H1 (cell line): ENCODE results near the gene PTPRD. TPM values are rescaled to one million over a fixed set of nuclear protein-coding genes. Genes with fewer than 3 reads are reported as not detected.

Source experiments
- CTCF ChIA-PET: fragments of 300-600 bp; sonication (Branson Sonifier 250); formaldehyde crosslinking; loops from one replicate; lab custom pipeline; 2021; ENCODE audit not compliant: partially characterized antibody; lab: Charles Lee
- POLR2A ChIA-PET: fragments of 300-600 bp; sonication (Branson Sonifier 250); formaldehyde crosslinking; loops from one replicate; lab custom pipeline; 2021; ENCODE audit warnings: inconsistent platforms; ENCODE audit not compliant: partially characterized antibody; lab: Charles Lee
- DNase-seq, 2 experiments: peaks; one replicate each; pipeline versions ENCODE4 v3.0.0 to v3.0.0-alpha.2; 2010 to 2022; ENCODE audit warnings: low spot score in 2 of 2, low read depth in 1 of 2, mixed read lengths in 1 of 2
- FAIRE-seq: peaks from 2 replicates; lab custom pipeline; 2011; peaks lifted over from hg19 to GRCh38; lab: Jason Lieb, UNC
- H2AFZ ChIP-seq: 2 replicates; pipeline ENCODE4 v1.8.1; 2012; ENCODE audit warnings: low read length, inconsistent platforms
- H2AK5ac ChIP-seq: 2 replicates; pipeline ENCODE4 v1.6.1; 2013; ENCODE audit warnings: low read depth, low read length
- H2BK120ac ChIP-seq: replicated peaks from 2 replicates; pipeline ENCODE3; 2013; ENCODE audit warnings: low read depth, low read length, inconsistent platforms
- H2BK12ac ChIP-seq: 2 replicates; pipeline ENCODE4 v1.6.1; 2013; ENCODE audit warnings: low read depth, low read length
- H2BK15ac ChIP-seq: 2 replicates; pipeline ENCODE4 v1.6.1; 2013; ENCODE audit warnings: low read length
- H2BK20ac ChIP-seq: 2 replicates; pipeline ENCODE4 v1.6.1; 2013; ENCODE audit warnings: low read length
- H2BK5ac ChIP-seq: 2 replicates; pipeline ENCODE4 v1.6.1; 2013; ENCODE audit warnings: low read depth, low read length
- H3K14ac ChIP-seq: 2 replicates; pipeline ENCODE4 v1.6.1; 2013; ENCODE audit warnings: inconsistent platforms; ENCODE audit not compliant: insufficient read length
- H3K18ac ChIP-seq: 2 replicates; pipeline ENCODE4 v1.6.1; 2013; ENCODE audit warnings: low read length; ENCODE audit errors: extremely low read depth
- H3K23ac ChIP-seq: 2 replicates; pipeline ENCODE4 v1.6.1; 2013; ENCODE audit warnings: inconsistent platforms; ENCODE audit not compliant: insufficient read length
- H3K23me2 ChIP-seq: 2 replicates; pipeline ENCODE4 v1.6.1; 2013; ENCODE audit warnings: low read depth, low read length
- H3K27ac ChIP-seq: 2 replicates; pipeline ENCODE4 v1.6.1; 2011; ENCODE audit warnings: low read depth, low read length, inconsistent platforms
- H3K27me3 ChIP-seq, 4 experiments: replicated peaks in 1 of 4; 1 replicate in 1 of 4; 2 replicates in 3 of 4; pipeline versions ENCODE4 v1.6.1 to v1.8.1; 2011 to 2013; ENCODE audit warnings: low read length in 3 of 4, mild to moderate bottlenecking in 3 of 4, inconsistent platforms in 2 of 4, mixed read lengths in 2 of 4, moderate library complexity in 1 of 4; ENCODE audit not compliant: control insufficient read depth in 3 of 4, insufficient read depth in 3 of 4; ENCODE audit errors: extremely low read depth in 1 of 4
- H3K36me3 ChIP-seq, 4 experiments: 2 replicates each; pipeline versions ENCODE4 v1.6.1 to v1.8.1; 2011 to 2013; ENCODE audit warnings: mild to moderate bottlenecking in 4 of 4, low read length in 3 of 4, moderate library complexity in 2 of 4, control low read depth in 1 of 4, inconsistent platforms in 1 of 4; ENCODE audit not compliant: insufficient read depth in 4 of 4, control insufficient read depth in 2 of 4
- H3K4ac ChIP-seq: replicated peaks from 2 replicates; pipeline ENCODE3; 2013; ENCODE audit warnings: low read length, low read depth, mixed read lengths, inconsistent platforms; ENCODE audit not compliant: insufficient read length
- H3K4me1 ChIP-seq, 4 experiments: replicated peaks in 1 of 4; 1 replicate in 1 of 4; 2 replicates in 3 of 4; pipeline versions ENCODE4 v1.6.1 to v1.8.1; 2011 to 2013; ENCODE audit warnings: low read length in 3 of 4, inconsistent platforms in 2 of 4, mixed read lengths in 1 of 4; ENCODE audit not compliant: insufficient read depth in 4 of 4, control insufficient read depth in 3 of 4
- H3K4me2 ChIP-seq, 2 experiments: 2 replicates each; pipeline versions ENCODE4 v1.6.1 to v1.8.1; 2011 to 2013; ENCODE audit warnings: low read depth in 2 of 2, low read length in 2 of 2, control low read depth in 1 of 2, inconsistent platforms in 1 of 2, mild to moderate bottlenecking in 1 of 2; ENCODE audit not compliant: insufficient read depth in 1 of 2
- H3K4me3 ChIP-seq, 4 experiments: fragments of 200-600, 300-600 bp in 1 of 4; sonication (generic), shearing (Covaris generic), sonication (Bioruptor Twin) in 1 of 4; 2 replicates each; pipeline versions ENCODE4 v1.5.1 to v1.8.1; 2011 to 2016; ENCODE audit warnings: low read length in 4 of 4, low read depth in 3 of 4, control low read depth in 2 of 4, inconsistent platforms in 2 of 4, mild to moderate bottlenecking in 2 of 4, mixed read lengths in 1 of 4, moderate library complexity in 1 of 4; ENCODE audit not compliant: insufficient read depth in 2 of 4; ENCODE audit errors: extremely low read depth in 1 of 4
- H3K56ac ChIP-seq: replicated peaks from 2 replicates; pipeline ENCODE3; 2013; ENCODE audit warnings: low read depth, mild to moderate bottlenecking, mixed read lengths, low read length, inconsistent platforms; ENCODE audit not compliant: insufficient read length
- H3K79me1 ChIP-seq: 2 replicates; pipeline ENCODE4 v1.6.1; 2013; ENCODE audit warnings: low read depth, low read length, control low read depth
- H3K79me2 ChIP-seq, 2 experiments: 2 replicates each; pipeline versions ENCODE4 v1.6.1 to v1.8.1; 2012 to 2013; ENCODE audit warnings: low read length in 2 of 2, mild to moderate bottlenecking in 2 of 2, inconsistent platforms in 1 of 2; ENCODE audit not compliant: insufficient read depth in 2 of 2, control insufficient read depth in 1 of 2
- H3K9ac ChIP-seq, 4 experiments: replicated peaks in 1 of 4; 1 replicate in 1 of 4; 2 replicates in 3 of 4; pipeline versions ENCODE4 v1.6.1 to v1.8.1; 2011 to 2013; ENCODE audit warnings: low read depth in 3 of 4, low read length in 3 of 4, control low read depth in 2 of 4, mild to moderate bottlenecking in 2 of 4, moderate library complexity in 2 of 4, inconsistent platforms in 1 of 4; ENCODE audit errors: extremely low read depth in 1 of 4
- H3K9me3 ChIP-seq, 2 experiments: 2 replicates each; pipeline versions ENCODE4 v1.6.1 to v1.8.1; 2012 to 2013; ENCODE audit warnings: mild to moderate bottlenecking in 2 of 2, moderate library complexity in 2 of 2, control low read depth in 1 of 2, inconsistent platforms in 1 of 2, low read depth in 1 of 2, low read length in 1 of 2, mixed read lengths in 1 of 2; ENCODE audit not compliant: insufficient read depth in 2 of 2
- H4K20me1 ChIP-seq, 2 experiments: replicated peaks in 1 of 2; 2 replicates each; pipeline versions ENCODE3 to v1.8.1; 2011 to 2013; ENCODE audit warnings: inconsistent platforms in 2 of 2, low read length in 2 of 2, mild to moderate bottlenecking in 1 of 2; ENCODE audit not compliant: insufficient read depth in 2 of 2, control insufficient read depth in 1 of 2
- H4K5ac ChIP-seq: 2 replicates; pipeline ENCODE4 v1.6.1; 2013; ENCODE audit warnings: low read length, low read depth, mixed read lengths, inconsistent platforms; ENCODE audit not compliant: insufficient read length
- H4K8ac ChIP-seq: 2 replicates; pipeline ENCODE4 v1.8.0; 2013; ENCODE audit warnings: mild to moderate bottlenecking, moderate library complexity, low read length, inconsistent platforms; ENCODE audit not compliant: insufficient read depth; ENCODE audit errors: extremely low read depth
- H4K91ac ChIP-seq: replicated peaks from 2 replicates; pipeline ENCODE3; 2013; ENCODE audit warnings: low read length, mixed read lengths, inconsistent platforms; ENCODE audit not compliant: insufficient read length
- CBX5 ChIP-seq: fragments of 300-800, 300-1000 bp; sonication (generic); IDR thresholded peaks from 2 replicates; pipeline ENCODE4 v1.7.1; 2016; ENCODE audit warnings: antibody characterized with exemption, low read length, low read depth
- GABPA ChIP-seq: IDR thresholded peaks from 2 replicates; pipeline ENCODE4 v1.6.1; 2011; ENCODE audit warnings: mild to moderate bottlenecking, low read length, moderate library complexity, borderline replicate concordance; ENCODE audit not compliant: insufficient read depth
- GTF2F1 ChIP-seq: IDR thresholded peaks from 2 replicates; pipeline ENCODE4 v1.6.1; 2012; ENCODE audit warnings: low read depth, low read length, improper control_type of control experiment, borderline replicate concordance
- KDM5A ChIP-seq: fragments of 200-600 bp; IDR thresholded peaks from 2 replicates; pipeline ENCODE4 v1.7.1; 2012; ENCODE audit warnings: mild to moderate bottlenecking, low read length, inconsistent platforms, mixed read lengths
- POU5F1 ChIP-seq: IDR thresholded peaks from 2 replicates; pipeline ENCODE4 v1.6.1; 2011; ENCODE audit warnings: low read depth, mild to moderate bottlenecking, low read length, moderate library complexity
- SAP30 ChIP-seq: fragments of 300-600 bp; sonication (generic); IDR thresholded peaks from 2 replicates; pipeline ENCODE4 v1.7.1; 2012; ENCODE audit warnings: low read length, moderate library complexity, mild to moderate bottlenecking, inconsistent platforms; ENCODE audit not compliant: insufficient read depth, insufficient replicate concordance
- SIRT6 ChIP-seq: IDR thresholded peaks from one replicate; pipeline ENCODE4 v1.7.1; 2012; ENCODE audit warnings: low read length, inconsistent platforms
- SRF ChIP-seq: IDR thresholded peaks from 2 replicates; pipeline ENCODE4 v1.6.1; 2011; ENCODE audit warnings: mild to moderate bottlenecking, low read depth, low read length, moderate library complexity
- TAF1 ChIP-seq: IDR thresholded peaks from 2 replicates; pipeline ENCODE4 v1.6.1; 2011; ENCODE audit warnings: mild to moderate bottlenecking, low read depth, low read length
- WGBS, 2 experiments: shearing (Covaris generic) in 1 of 2; methylation state at CpG; one replicate each; pipeline versions ENCODE4 v1.1.6 to v1.1.7; 2013 to 2015; ENCODE audit warnings: low lambda C conversion rate in 2 of 2, mixed read lengths in 2 of 2, inconsistent platforms in 1 of 2, low coverage in 1 of 2, missing lambda C conversion rate in 1 of 2; ENCODE audit not compliant: insufficient replicate concordance in 2 of 2, insufficient coverage in 1 of 2, insufficient read length in 1 of 2; ENCODE audit errors: extremely low coverage in 1 of 2, missing lambda C conversion rate in 1 of 2; 5-methylcytosine and 5-hydroxymethylcytosine counted together
- polyA plus RNA-seq, 7 experiments: library from polyadenylated mRNA; depleted of rRNA in 3 of 7; stranded (reverse) in 5 of 7; unstranded in 2 of 7; fragments of >200 nt in 5 of 7; fragments of 200-250 nt in 2 of 7; gene quantifications; 1 replicate in 5 of 7; 2 replicates in 1 of 7; 4 replicates in 1 of 7; pipeline versions ENCODE4 v1.2.1 to v1.2.3, GENCODE V29; 2011 to 2013; ENCODE audit warnings: missing spikeins in 2 of 7, mixed read lengths in 2 of 7
- total RNA-seq: library from RNA; stranded (reverse); fragmentation: NEBNext Ultra II Directional; extraction: Animal tissue kit (Norgen Biotek cat#: 25700); gene quantifications from 2 replicates; pipeline ENCODE4 v1.2.1, GENCODE V29; 2021
- TF ChIP-seq, protein P1 (sequence below): IDR thresholded peaks from 2 replicates; pipeline ENCODE4 v1.6.1; 2012; ENCODE audit warnings: inconsistent platforms
- TF ChIP-seq, protein P2 (sequence below): IDR thresholded peaks from 2 replicates; pipeline ENCODE4 v1.6.1; 2011; ENCODE audit warnings: low read depth, mild to moderate bottlenecking, low read length; ENCODE audit not compliant: insufficient read depth
- TF ChIP-seq, protein P3 (sequence below): IDR thresholded peaks from 2 replicates; pipeline ENCODE4 v1.6.1; 2012; ENCODE audit warnings: low read length, inconsistent platforms

The PTPRD gene
- total and polyA plus RNA-seq, 2 of the 8 experiments (the other 6 are each of a cell fraction or from before 2014, with no cell fraction given): 17.2 to 77.0 TPM

DNA sequence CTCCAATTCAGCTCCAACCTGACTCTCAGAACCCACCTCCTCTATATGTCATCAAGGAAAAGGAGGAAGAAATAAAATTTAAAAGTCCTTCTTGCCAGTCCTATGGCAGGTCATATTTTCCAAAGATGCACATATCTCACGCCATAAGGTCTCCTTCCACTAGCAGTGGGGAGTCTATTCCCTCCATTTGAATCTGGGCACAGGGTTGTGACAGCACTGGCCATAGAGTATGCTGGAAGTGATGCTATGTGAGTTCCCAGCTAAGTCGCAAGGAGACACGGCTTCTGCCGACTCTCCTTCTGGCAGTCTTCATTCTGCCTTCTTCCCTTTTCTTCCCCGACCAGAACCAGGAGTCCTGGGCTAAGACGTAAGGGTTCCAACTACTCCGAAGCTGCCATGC, 1929.3 kb downstream of the PTPRD start:
- ChIA-PET CTCF (interaction anchor here (0.6 to 1.4 kb wide), 5 partner anchors 9 to 186 kb away, joined by 3 to 5 read pairs (median 3); no protein-coding TSS in a partner anchor), POLR2A (interaction anchor here (0.6 kb wide), 1 partner anchor 186 kb away, joined by 3 read pairs; no protein-coding TSS in a partner anchor)
- Histone ChIP-seq H4K5ac (no peak overlapping the region), H4K20me1 (no peaks in the 10 kb centered on the region), H2AFZ (no peak overlapping the region), H3K23me2 (no peaks in the 10 kb centered on the region), H2AK5ac (no peak overlapping the region), H2BK20ac (no peak overlapping the region), H3K14ac (no peak overlapping the region), H3K23ac (no peak overlapping the region), H3K4me3 (no peak overlapping the region), H3K4me2 (no peak overlapping the region), H3K9me3 (no peaks in the 10 kb centered on the region), H4K8ac (no peak overlapping the region), H3K27ac (no peak overlapping the region), H3K27me3 (no peaks in the 10 kb centered on the region), H3K79me2 (no peaks in the 10 kb centered on the region), H3K4me1 (peaks cover 1 to 15% (median 6%) of the 10 kb centered on the region in 4 experiments; a peak in 6 of 7 replicates), H3K4ac (no peak overlapping the region), H3K18ac (no peak overlapping the region), H3K36me3 (no peaks in the 10 kb centered on the region), H3K9ac (no peak overlapping the region), H4K91ac (no peak overlapping the region), H2BK15ac (peak overlapping the region; percentile 82), H2BK12ac (peak overlapping the region; percentile 77; the same call in 1 of the 2 replicates), H2BK5ac (no peak overlapping the region), H3K79me1 (no peaks in the 10 kb centered on the region), H3K56ac (no peak overlapping the region), H2BK120ac (no peak overlapping the region)
- no peak for FAIRE-seq
- DNase-seq: no peak
- WGBS, 2 experiments: 96% methylated on average over 7 of the region's 7 CpGs; no CpG with 5 or more reads in 1 of the 2 experiments
- TF ChIP-seq SRF (no peak), GABPA (no peak), TAF1 (no peak), SAP30 (no peak), POU5F1 (no peak), GTF2F1 (no peak), CBX5 (no peak), KDM5A (no peak), SIRT6 (no peak)
- TF ChIP-seq, protein P1, sequence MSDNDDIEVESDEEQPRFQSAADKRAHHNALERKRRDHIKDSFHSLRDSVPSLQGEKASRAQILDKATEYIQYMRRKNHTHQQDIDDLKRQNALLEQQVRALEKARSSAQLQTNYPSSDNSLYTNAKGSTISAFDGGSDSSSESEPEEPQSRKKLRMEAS: no peak
- TF ChIP-seq, protein P2, sequence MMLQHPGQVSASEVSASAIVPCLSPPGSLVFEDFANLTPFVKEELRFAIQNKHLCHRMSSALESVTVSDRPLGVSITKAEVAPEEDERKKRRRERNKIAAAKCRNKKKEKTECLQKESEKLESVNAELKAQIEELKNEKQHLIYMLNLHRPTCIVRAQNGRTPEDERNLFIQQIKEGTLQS: no peak
- TF ChIP-seq, protein P3, sequence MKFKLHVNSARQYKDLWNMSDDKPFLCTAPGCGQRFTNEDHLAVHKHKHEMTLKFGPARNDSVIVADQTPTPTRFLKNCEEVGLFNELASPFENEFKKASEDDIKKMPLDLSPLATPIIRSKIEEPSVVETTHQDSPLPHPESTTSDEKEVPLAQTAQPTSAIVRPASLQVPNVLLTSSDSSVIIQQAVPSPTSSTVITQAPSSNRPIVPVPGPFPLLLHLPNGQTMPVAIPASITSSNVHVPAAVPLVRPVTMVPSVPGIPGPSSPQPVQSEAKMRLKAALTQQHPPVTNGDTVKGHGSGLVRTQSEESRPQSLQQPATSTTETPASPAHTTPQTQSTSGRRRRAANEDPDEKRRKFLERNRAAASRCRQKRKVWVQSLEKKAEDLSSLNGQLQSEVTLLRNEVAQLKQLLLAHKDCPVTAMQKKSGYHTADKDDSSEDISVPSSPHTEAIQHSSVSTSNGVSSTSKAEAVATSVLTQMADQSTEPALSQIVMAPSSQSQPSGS: no peak
